ENCODE results near the gene POLRMT.

- TF ChIP-seq POLR2A (IDR thresholded peaks at IDR 0.05; ENCODE audit: low read depth, low read length) (no peak), SPI1 (IDR thresholded peaks at IDR 0.05; ENCODE audit: low read depth, low read length) (no peak), TAF1 (IDR thresholded peaks at IDR 0.05; ENCODE audit: low read depth, low read length) (no peak), PAX5 (IDR thresholded peaks at IDR 0.05; ENCODE audit: insufficient read depth, low read length, severe bottlenecking) (no peak)
These were observed 46.3 kb upstream of the POLRMT start for GRCh38 chr19:679418-680286.
